Mesodermal cell (in vitro differentiated cells): ENCODE results near the gene TBX15.

Source experiments
- H3K27ac ChIP-seq: 2 replicates; pipeline ENCODE4 v1.7.0; 2013; ENCODE audit warnings: mild to moderate bottlenecking, low read depth, low read length, moderate library complexity; ENCODE audit not compliant: severe bottlenecking
- H3K36me3 ChIP-seq: 2 replicates; pipeline ENCODE4 v1.7.1; 2013; ENCODE audit warnings: mild to moderate bottlenecking, low read length, moderate library complexity; ENCODE audit not compliant: control insufficient read depth, insufficient read depth
- H3K4me1 ChIP-seq: one replicate; pipeline ENCODE4 v1.7.1; 2013; ENCODE audit warnings: mild to moderate bottlenecking, low read length; ENCODE audit not compliant: insufficient read depth, control insufficient read depth, poor library complexity, severe bottlenecking
- H3K4me3 ChIP-seq: 2 replicates; pipeline ENCODE4 v1.7.0; 2013; ENCODE audit warnings: low read length, control low read depth, mild to moderate bottlenecking; ENCODE audit not compliant: insufficient read depth, poor library complexity, severe bottlenecking; ENCODE audit errors: extremely low read depth
- H3K9me3 ChIP-seq: 2 replicates; pipeline ENCODE4 v1.7.1; 2013; ENCODE audit warnings: mild to moderate bottlenecking, low read length, moderate library complexity; ENCODE audit not compliant: control insufficient read depth
- WGBS, 2 experiments: methylation state at CpG; one replicate each; pipeline ENCODE4 v1.1.5; 2013; ENCODE audit warnings: missing lambda C conversion rate in 2 of 2; ENCODE audit not compliant: insufficient coverage in 2 of 2; 5-methylcytosine and 5-hydroxymethylcytosine counted together

Gene TBX15

GRCh38 chr1:118991448-118991847, 3.3 kb upstream of the TBX15 start:
- Histone ChIP-seq H3K9me3 (no peaks in the 10 kb centered on the region), H3K4me1 (peaks cover 22% of the 10 kb centered on the region), H3K27ac (no peak overlapping the region), H3K4me3 (no peak overlapping the region), H3K36me3 (no peaks in the 10 kb centered on the region)
- 100% methylated on average over 3 of the region's 4 CpGs; no CpG with 5 or more reads in 1 of the 2 experiments for WGBS, 2 experiments

- no peaks in the 10 kb centered on the region for H3K36me3 ChIP-seq
- WGBS, 2 experiments: 65 to 83% methylated on average over 4 to 8 of the region's 8 CpGs
These were observed 2.5 kb upstream of the TBX15 start for GRCh38 chr1:118990513-118991152.

GRCh38 chr1:118989878-118990378, 1.8 kb upstream of the TBX15 start:
- H3K27ac ChIP-seq: peak overlapping the region; percentile 88
- H3K4me3 ChIP-seq: no peak overlapping the region
- H3K36me3 ChIP-seq: peaks cover 1% of the 10 kb centered on the region
- 25 to 31% methylated on average over 21 of the region's 22 CpGs for WGBS, 2 experiments
- no peaks in the 10 kb centered on the region for H3K9me3 ChIP-seq
- peaks cover 27% of the 10 kb centered on the region for H3K4me1 ChIP-seq

More at GRCh38 chr1:118990513-118991152, 2.5 kb upstream of the TBX15 start:
- Histone ChIP-seq H3K9me3 (no peaks in the 10 kb centered on the region), H3K4me1 (peaks cover 27% of the 10 kb centered on the region), H3K27ac (peak overlapping the region; percentile 88), H3K4me3 (no peak overlapping the region)

DNA sequence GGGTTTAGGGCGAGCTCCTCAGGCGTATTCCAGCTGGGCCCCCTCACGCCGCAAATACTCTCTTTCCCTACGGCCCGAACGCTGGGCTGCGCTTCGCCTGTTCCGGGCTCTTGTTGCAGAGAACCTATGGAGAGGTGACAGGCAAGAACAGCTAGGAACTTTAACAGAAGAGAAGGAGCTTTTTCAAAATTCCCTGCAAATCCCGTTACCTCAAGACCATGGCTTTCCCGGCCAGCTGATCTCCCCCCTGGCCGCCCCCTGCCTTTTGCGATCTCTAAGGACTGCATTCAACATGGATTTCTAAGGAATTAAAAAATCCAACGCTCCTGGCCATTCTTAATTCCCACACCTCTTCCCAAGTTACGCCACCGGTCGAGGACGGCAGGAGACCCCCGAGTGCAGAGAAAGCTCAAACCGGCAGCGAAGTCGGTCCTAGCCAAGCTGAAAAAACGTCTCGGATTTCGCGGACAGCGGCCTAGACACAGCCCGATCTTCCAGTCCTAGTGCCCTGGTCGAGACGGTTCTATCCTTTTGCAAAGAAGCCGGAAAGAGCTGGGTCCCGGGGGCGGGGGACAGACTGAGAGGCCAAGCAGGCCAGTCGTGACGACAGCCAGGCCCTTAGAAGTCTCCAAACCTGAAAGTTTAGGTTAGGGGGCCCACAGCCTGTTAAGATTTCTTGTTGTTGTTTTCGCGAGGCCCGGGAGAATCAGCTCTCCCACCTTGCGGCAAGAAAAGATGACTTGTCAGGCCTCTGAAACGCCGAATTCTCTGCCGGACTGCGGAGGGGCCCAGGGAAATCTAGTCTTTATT, 1.1 kb upstream of the TBX15 start:
- peaks cover 8% of the 10 kb centered on the region for H3K36me3 ChIP-seq
- peaks cover 27% of the 10 kb centered on the region for H3K4me1 ChIP-seq
- H3K4me3 ChIP-seq: peak overlapping the region; percentile 60
- H3K27ac ChIP-seq: peak overlapping the region; percentile 88
- peaks cover 1% of the 10 kb centered on the region for H3K9me3 ChIP-seq
- 5 to 12% methylated on average over 28 to 42 of the region's 44 CpGs for WGBS, 2 experiments

DNA sequence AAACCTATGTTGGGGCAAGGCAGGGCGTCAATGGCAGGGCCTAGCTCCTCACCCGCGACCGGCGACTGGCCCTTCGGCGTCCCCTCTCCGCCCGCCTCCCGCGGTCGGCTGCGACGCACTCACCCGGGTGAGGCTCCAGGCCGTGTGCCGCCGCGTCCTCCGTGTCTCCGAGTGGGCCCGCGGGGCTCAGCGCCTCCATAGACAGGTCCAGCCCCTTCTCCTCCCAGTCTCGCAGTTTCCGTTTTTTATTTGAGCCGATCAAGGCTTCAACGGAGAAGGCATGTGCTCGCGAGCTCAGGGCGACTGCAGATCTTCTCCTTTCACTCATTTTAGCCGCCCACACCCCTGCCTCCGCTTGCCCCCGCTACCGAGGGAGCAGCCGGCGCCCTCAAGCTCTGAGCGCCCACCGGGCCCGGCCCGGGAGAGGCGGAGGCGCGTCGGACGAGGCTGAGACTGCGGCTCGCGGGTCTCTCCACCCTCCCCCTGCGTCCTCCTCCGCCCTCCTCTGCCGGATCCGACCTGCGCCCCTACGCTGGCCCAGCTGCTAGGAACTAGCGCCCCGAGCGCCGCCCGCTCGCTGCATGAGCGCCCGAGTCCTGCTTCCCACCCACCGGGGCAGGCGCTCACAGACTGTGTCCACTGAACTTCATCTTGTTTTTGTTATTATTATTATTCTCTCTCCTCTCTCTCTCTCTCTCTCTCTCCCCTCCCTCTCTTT, 516 bp downstream of the TBX15 start:
- peak overlapping the region; percentile 60 for H3K4me3 ChIP-seq
- 0% methylated on average over 55 to 60 of the region's 65 CpGs for WGBS, 2 experiments
- peak overlapping the region; percentile 10 for H3K27ac ChIP-seq
- peaks cover 27% of the 10 kb centered on the region for H3K4me1 ChIP-seq
- H3K36me3 ChIP-seq: peaks cover 15% of the 10 kb centered on the region
- H3K9me3 ChIP-seq: peaks cover 5% of the 10 kb centered on the region

DNA sequence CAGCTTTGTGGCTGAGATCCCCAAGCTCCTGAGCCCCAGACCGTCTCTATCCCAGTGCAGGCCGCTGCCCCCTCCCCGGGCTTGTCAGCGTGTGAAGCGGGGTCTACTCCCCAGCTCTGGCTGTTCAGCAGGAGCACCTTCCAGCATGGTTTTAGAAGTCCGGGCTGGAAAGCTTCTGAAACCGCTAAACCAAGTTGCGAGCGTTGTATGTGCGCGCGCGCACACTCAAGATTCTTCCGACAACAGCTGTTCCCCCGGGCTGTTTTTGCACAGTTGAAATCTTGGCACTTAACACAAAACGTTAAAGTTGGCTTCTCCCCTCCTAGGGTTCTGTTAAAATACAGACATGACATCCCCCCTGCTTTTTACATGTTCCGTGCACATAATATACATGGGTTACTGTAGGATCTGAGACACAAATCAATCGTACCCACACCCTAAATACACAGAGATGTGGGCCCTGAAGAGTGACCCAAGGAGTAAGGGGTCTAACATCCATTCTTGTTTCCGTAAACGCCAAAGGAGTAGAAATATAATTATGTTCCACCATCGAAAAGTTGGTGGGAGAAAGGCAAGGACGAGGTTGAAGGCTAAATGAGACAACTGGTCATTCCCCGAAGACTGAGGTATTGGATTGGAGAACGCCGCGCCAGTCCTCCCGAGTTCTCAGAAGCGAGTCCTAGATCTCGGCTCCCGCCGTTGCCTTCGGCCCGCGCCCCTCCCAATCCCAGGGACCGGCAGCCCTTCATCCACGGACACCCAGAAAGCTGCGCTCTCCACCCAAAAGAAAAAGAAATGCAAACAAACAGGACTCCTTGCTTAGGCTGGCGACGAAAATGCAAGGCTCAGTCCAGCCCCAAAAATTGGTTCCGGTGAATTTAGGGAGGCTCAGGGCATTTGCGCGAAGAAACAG, 1.3 kb downstream of the TBX15 start:
- 7 to 9% methylated on average over 25 to 28 of the region's 42 CpGs for WGBS, 2 experiments
- peaks cover 15% of the 10 kb centered on the region for H3K36me3 ChIP-seq
- peaks cover 27% of the 10 kb centered on the region for H3K4me1 ChIP-seq
- peaks cover 5% of the 10 kb centered on the region for H3K9me3 ChIP-seq
- peak overlapping the region; percentile 60 for H3K4me3 ChIP-seq
- H3K27ac ChIP-seq: no peak overlapping the region

DNA sequence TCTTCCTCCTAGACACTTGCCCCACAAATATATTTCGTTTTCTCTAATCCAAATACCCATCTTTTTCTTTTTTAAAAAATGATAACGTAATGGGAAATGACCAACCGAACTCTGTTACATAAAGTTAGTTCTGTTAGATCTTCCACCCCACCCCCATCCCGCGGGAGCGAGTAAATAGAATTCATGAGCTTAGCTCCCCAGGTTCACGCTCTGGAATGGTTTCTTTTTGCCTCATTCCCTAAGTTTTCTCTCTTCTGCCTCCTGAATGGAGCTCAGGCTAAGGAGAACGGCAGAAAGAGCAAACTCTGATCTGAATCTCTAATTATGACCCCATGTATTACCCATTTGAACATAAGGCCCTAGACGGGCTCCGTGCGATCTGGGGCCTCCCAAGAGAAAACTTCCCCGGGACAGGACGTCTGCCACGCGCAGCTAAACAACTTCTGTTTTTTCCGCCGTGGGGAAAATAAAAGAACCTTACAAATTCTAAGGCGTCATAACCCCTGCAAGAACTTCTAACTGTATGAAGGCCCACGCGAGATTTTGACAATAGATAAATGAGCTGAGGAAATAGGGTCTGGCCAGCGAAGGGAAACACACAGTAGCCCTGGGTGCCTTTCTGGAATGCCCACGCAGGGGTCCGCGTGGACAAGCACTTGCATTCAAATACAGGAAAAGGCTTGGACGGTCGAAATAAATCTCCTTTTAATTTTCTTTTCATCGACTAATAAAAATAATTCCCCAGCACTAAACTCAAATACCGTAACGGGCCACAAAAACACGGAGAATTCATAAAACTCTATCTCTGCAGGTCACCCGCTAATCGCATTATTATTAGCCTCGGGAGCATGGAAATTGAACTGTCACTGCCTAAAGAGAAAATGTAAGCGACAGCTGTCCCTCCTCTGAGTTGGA, 2.2 kb downstream of the TBX15 start:
- no peak overlapping the region for H3K27ac ChIP-seq
- H3K36me3 ChIP-seq: peaks cover 15% of the 10 kb centered on the region
- peaks cover 27% of the 10 kb centered on the region for H3K4me1 ChIP-seq
- peaks cover 5% of the 10 kb centered on the region for H3K9me3 ChIP-seq
- WGBS, 2 experiments: 34 to 36% methylated on average over 28 to 31 of the region's 34 CpGs
- H3K4me3 ChIP-seq: peak overlapping the region; percentile 60

GRCh38 chr1:118984722-118985639, 3.2 kb downstream of the TBX15 start:
- WGBS, 2 experiments: 64 to 73% methylated on average over 36 to 37 of the region's 48 CpGs
- Histone ChIP-seq H3K27ac (no peak overlapping the region), H3K4me3 (no peak overlapping the region), H3K36me3 (peaks cover 15% of the 10 kb centered on the region), H3K9me3 (peaks cover 5% of the 10 kb centered on the region), H3K4me1 (peaks cover 21% of the 10 kb centered on the region)
